Heart left ventricle (tissue), 13 donors: ENCODE measurements around the gene GIPC3.

Experiments used
- CTCF ChIP-seq, 12 donors: fragments of 200-600 bp; sonication (generic) in 4 of 12; IDR thresholded peaks; one replicate each; pipeline versions ENCODE4 v1.5.0 to v1.8.0; 2018 to 2022; ENCODE audit warnings: antibody characterized with exemption in 12 of 12, mild to moderate bottlenecking in 5 of 12
- POLR2A ChIP-seq, 2 donors: fragments of 450-650 bp; IDR thresholded peaks; one replicate each; pipeline ENCODE4 v1.6.1; 2017; ENCODE audit warnings: antibody characterized with exemption in 2 of 2, mild to moderate bottlenecking in 2 of 2, moderate library complexity in 2 of 2
- donor health status: ischemic (EF 13 %, LVEDD 7.1; RV severe dilation, severe dysfunction).
- donor health status: DM: no; HTN: yes; CAD: no.
- donor health status: DM: no; HTN: no; CAD: no.
- donor health status: ischemic (EF 25% LVEDD 6.9; RV normal size, moderate dysfunction).
- donor health status: ischemic (EF 25% LVEDD 5.7; RV mildly dilated, moderate dysfunction).
- donor health status: ischemic (EF 35%, LVEDD 5.7; RV mildly dilated, moderate dysfunction).
- donor health status: nonischemic (EF 11% LVEDD 7.7; RV severe dilation, severe dysfunction).
- donor health status: DM: yes; HTN: yes; CAD: no.
- donor health status: PGD.
- donor health status: ischemic (EF 29% LVEDD 5.4; RV normal size, mild dysfunction).
- donor health status: nonischemic (EF 23%, LVEDD 6.1; RV moderate dilation, normal function).

DNA sequence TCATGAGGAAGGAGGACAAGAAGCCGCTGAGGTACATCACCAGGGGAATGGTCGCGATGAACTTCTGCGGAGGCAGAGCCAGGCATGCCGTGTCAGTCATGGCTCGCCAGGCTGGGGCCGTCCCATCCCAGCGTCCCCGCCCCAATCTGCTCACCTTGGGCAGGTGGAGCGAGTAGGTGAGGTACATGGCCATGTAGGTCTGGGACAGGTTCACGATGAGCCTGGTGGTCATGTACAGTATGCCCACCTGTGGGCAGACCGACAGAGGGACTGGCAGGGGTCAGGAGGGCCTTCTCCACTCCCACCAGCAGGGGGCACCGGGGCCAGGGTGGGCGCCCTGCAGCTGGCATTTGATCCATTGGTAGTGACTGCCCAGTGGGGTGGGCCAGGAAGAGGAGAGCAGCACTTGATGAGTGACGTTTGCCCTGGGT lies 38.0 kb upstream of the GIPC3 start:
- no peak for TF ChIP-seq POLR2A (IDR thresholded peaks at IDR 0.05)
- peak; percentile 25 to 63 (median 43) for TF ChIP-seq CTCF (IDR thresholded peaks at IDR 0.05)
